Colonic mucosa (tissue), 4 donors: ENCODE results near the gene IL17RD. TPM values are rescaled to one million over a fixed set of nuclear protein-coding genes. Genes with fewer than 3 reads are reported as not detected.

Experiments
- DNase-seq: peaks from one replicate; pipeline ENCODE4 v3.0.0-alpha.2; 2020
- H3K27ac ChIP-seq: fragments of 200-600 bp; one replicate; pipeline ENCODE4 v1.8.0; 2021
- H3K27me3 ChIP-seq: fragments of 200-600 bp; one replicate; pipeline ENCODE4 v1.8.0; 2021
- H3K36me3 ChIP-seq: fragments of 200-600 bp; one replicate; pipeline ENCODE4 v1.8.0; 2021
- H3K4me1 ChIP-seq: fragments of 200-600 bp; one replicate; pipeline ENCODE4 v1.8.0; 2021; ENCODE audit warnings: mild to moderate bottlenecking
- H3K4me3 ChIP-seq: fragments of 200-600 bp; one replicate; pipeline ENCODE4 v1.8.0; 2021
- H3K9ac ChIP-seq, 2 donors: one replicate each; pipeline ENCODE4 v1.7.0; 2013; ENCODE audit warnings: control low read depth in 2 of 2, low read depth in 2 of 2, low read length in 2 of 2
- H3K9me3 ChIP-seq: fragments of 200-600 bp; one replicate; pipeline ENCODE4 v1.8.0; 2021
- intact Hi-C: fragments of 100-400 bp; cut with DNase I; formaldehyde crosslinking; loops from one replicate; pipeline ENCODE4 v1.14.1; 2022
- total RNA-seq, 2 donors: library from RNA; stranded (reverse); fragmentation: NEBNext Ultra II Directional in 1 of 2; extraction: Animal tissue kit (Norgen Biotek cat#: 25700) in 1 of 2; gene quantifications; one replicate each; pipeline ENCODE4 v1.2.1, GENCODE V29; 2021
- TF ChIP-seq, protein P1 (sequence below): fragments of 200-600 bp; IDR thresholded peaks from one replicate; pipeline ENCODE4 v1.8.0; 2022; ENCODE audit warnings: antibody characterized with exemption, mild to moderate bottlenecking
- donor health status: healthy.
- donor health status: DM: no; HTN: no; CAD: no.
- donor health status: DM: no; HTN: no; CAD: no.

The IL17RD gene
- total RNA-seq, 2 donors from 2014 or later: 2.0 to 5.6 TPM

DNA sequence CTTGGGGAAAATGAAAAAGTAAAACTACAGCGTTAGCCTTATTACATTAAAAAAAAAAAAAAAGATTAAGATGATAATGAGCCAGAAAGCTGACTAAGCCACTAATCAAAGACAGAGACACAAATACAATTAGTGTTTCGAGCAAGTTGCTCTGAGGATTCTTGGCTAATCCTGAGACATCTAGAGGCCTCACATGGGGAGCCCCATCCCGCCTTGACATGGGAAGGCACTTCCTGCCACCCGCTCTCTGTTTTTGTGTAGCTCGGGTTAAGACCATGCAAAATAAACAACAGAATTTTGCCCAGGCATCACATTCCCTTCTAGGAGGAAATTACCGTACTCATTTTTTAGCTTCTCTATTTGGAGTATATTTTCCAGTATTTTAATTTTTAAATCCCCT is 19.4 kb upstream of the IL17RD start:
- Histone ChIP-seq H3K9ac (no peak overlapping the region), H3K27ac (no peak overlapping the region), H3K4me1 (no peaks in the 10 kb centered on the region), H3K36me3 (no peaks in the 10 kb centered on the region), H3K9me3 (no peaks in the 10 kb centered on the region), H3K27me3 (no peaks in the 10 kb centered on the region), H3K4me3 (no peak overlapping the region)
- TF ChIP-seq, protein P1, sequence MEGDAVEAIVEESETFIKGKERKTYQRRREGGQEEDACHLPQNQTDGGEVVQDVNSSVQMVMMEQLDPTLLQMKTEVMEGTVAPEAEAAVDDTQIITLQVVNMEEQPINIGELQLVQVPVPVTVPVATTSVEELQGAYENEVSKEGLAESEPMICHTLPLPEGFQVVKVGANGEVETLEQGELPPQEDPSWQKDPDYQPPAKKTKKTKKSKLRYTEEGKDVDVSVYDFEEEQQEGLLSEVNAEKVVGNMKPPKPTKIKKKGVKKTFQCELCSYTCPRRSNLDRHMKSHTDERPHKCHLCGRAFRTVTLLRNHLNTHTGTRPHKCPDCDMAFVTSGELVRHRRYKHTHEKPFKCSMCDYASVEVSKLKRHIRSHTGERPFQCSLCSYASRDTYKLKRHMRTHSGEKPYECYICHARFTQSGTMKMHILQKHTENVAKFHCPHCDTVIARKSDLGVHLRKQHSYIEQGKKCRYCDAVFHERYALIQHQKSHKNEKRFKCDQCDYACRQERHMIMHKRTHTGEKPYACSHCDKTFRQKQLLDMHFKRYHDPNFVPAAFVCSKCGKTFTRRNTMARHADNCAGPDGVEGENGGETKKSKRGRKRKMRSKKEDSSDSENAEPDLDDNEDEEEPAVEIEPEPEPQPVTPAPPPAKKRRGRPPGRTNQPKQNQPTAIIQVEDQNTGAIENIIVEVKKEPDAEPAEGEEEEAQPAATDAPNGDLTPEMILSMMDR: no peak
- no peak for DNase-seq
- intact Hi-C loops: no loop called here

DNA sequence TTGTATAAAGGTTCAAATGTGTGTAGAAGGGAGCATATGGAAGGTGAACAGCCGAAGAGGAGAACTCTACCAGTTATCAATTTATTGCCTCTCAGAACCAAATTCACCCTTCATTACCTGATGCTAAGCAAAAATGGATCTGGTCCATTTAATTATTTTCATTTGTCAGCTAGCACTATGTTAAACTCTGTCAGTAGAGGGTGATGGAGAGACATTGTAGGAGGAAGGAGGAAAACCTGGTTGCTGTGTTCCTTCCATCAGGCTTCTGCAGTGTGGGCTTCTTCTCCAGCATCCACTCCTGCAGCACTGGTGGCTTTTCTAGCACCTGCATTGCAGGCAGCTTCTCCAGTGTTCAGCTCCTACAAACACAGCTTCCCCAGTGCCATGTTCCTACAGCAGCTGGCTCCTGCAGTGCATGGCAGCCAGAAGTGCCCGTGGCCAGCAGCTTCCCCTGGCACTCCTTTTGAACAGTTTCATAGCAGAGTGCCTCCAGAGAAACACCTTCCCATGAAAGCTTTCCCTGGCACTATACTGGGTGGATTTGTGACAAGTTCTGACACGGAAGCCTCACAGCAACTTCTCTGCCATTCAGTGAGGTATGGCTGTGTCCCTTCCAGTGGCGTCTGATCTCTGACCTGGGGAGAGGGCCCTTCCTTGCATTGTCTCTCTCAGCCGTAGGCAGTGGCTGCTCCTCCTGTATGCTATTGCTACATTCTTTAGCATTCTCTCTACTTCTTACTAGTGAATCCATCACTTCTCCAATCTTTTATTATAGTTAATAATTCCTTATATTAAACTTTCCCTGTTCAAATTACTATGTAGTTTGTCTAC is 14.6 kb upstream of the IL17RD start:
- Histone ChIP-seq H3K4me3 (no peak overlapping the region), H3K27ac (no peak overlapping the region), H3K9ac (no peak overlapping the region), H3K4me1 (no peaks in the 10 kb centered on the region), H3K36me3 (no peaks in the 10 kb centered on the region), H3K9me3 (no peaks in the 10 kb centered on the region), H3K27me3 (no peaks in the 10 kb centered on the region)
- intact Hi-C loops: loop anchor here (10.0 kb wide), 1 partner anchor 75 kb away; no protein-coding TSS in a partner anchor
- DNase-seq: no peak
- TF ChIP-seq, protein P1: no peak

DNA sequence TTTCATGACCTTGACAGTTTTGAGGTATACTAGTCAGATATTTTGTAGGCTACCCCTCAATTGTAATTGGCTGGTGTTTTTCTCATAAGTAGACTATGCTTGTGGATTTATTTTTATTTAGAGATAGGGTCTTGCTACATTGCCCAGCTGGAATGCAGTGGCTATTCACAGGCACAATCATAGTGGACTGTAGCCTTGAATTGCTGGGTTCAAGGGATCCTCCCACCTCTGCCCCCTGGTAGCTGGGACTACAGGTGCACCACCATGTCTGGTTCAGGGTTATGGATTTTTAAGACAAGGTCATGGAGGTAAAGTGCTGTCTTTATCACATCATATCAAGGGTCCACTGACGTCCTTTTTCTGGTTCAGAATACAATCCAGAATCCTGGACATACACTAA is 10.9 kb upstream of the IL17RD start:
- Histone ChIP-seq H3K27me3 (no peaks in the 10 kb centered on the region), H3K4me3 (no peak overlapping the region), H3K27ac (no peak overlapping the region), H3K9ac (no peak overlapping the region), H3K4me1 (no peaks in the 10 kb centered on the region), H3K36me3 (no peaks in the 10 kb centered on the region), H3K9me3 (no peaks in the 10 kb centered on the region)
- no peak for DNase-seq
- TF ChIP-seq, protein P1: no peak
- intact Hi-C loops: loop anchor here (10.0 kb wide), 1 partner anchor 71 kb away; no protein-coding TSS in a partner anchor

- H3K27me3 ChIP-seq: no peaks in the 10 kb centered on the region
- no peaks in the 10 kb centered on the region for H3K36me3 ChIP-seq
- intact Hi-C loops: loop anchor here (10.0 kb wide), 1 partner anchor 69 kb away; no protein-coding TSS in a partner anchor
- no peaks in the 10 kb centered on the region for H3K9me3 ChIP-seq
- H3K4me1 ChIP-seq: no peaks in the 10 kb centered on the region
- no peak for DNase-seq
- no peak overlapping the region for H3K9ac ChIP-seq
- no peak overlapping the region for H3K27ac ChIP-seq
- H3K4me3 ChIP-seq: no peak overlapping the region
- TF ChIP-seq, protein P1: no peak
Measured at GRCh38 chr3:57173687-57174086, 8.5 kb upstream of the IL17RD start.

DNA sequence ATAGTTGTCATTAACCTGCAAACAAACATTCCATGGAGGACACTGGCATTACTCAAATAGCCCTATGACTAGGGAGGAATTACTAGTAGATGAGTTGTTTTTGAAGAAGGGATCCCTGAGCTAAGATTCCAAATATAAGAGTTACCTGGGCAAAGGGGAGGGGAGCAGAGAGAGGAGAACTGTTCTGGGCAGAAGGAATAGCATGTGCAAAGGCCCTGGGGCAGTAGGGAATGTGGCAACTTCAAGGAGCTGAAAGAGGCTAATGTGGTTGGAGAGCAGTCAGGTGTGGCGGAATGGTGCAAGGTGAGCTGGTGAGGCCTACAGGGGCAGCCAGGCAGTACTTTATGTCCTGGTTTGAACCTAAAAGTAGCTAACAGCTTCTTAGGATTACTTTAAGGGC is 5.8 kb upstream of the IL17RD start:
- peak; percentile 8 for DNase-seq
- no peaks in the 10 kb centered on the region for H3K9me3 ChIP-seq
- H3K36me3 ChIP-seq: no peaks in the 10 kb centered on the region
- no peak overlapping the region for H3K27ac ChIP-seq
- no peaks in the 10 kb centered on the region for H3K4me1 ChIP-seq
- intact Hi-C loops: loop anchor here (10.0 kb wide), 1 partner anchor 66 kb away; no protein-coding TSS in a partner anchor
- TF ChIP-seq, protein P1: no peak
- H3K27me3 ChIP-seq: no peaks in the 10 kb centered on the region
- no peak overlapping the region for H3K9ac ChIP-seq
- H3K4me3 ChIP-seq: no peak overlapping the region
